ENCODE measurements around the gene HCFC2. TPM values are rescaled to one million over a fixed set of nuclear protein-coding genes. Genes with fewer than 3 reads are reported as not detected.

HCFC2 gene
- total RNA-seq, 2 experiments from 2014 or later: 11.2 to 15.1 TPM

GRCh38 chr12:104130760-104131159 is 66.4 kb downstream of the HCFC2 start:
- peaks cover 4% of the 10 kb centered on the region for H3K4me1 ChIP-seq (ENCODE audit: insufficient read depth, low read length)
- H3K36me3 ChIP-seq (ENCODE audit: insufficient read depth, low read length): peaks cover 74% of the 10 kb centered on the region
- H3K4me3 ChIP-seq (ENCODE audit: low read length): no peak overlapping the region
- no peak for TF ChIP-seq CTCF (IDR thresholded peaks at IDR 0.05)
- Mint-ChIP-seq H3K9me3 (no peaks in the 10 kb centered on the region), H3K27me3 (no peaks in the 10 kb centered on the region), H3K27ac (no peak overlapping the region), H3K4me3 (no peak overlapping the region), H3K36me3 (ENCODE audit: low read depth) (peaks cover 56% of the 10 kb centered on the region), H3K4me1 (ENCODE audit: low read depth) (peaks cover 32% of the 10 kb centered on the region)
- ChIA-PET POLR2A (interaction anchor here (0.7 kb wide), 1 partner anchor 14 kb away, joined by 3 read pairs; no protein-coding TSS in a partner anchor), CTCF (no interaction called here)
- intact Hi-C loops (cut with DNase I, micrococcal nuclease): no loop called here
- no peak overlapping the region for H3K27ac ChIP-seq (ENCODE audit: low read depth in 1 of 2, low read length in 2 of 2)
- ATAC-seq (ENCODE audit: poor library complexity): no peak
- no peaks in the 10 kb centered on the region for H3K27me3 ChIP-seq (ENCODE audit: control insufficient read depth in 1 of 2, insufficient read depth in 2 of 2, low read length in 2 of 2)
- H3K9me3 ChIP-seq (ENCODE audit: control insufficient read depth in 1 of 2, insufficient read depth in 1 of 2, low read length in 2 of 2): no peaks in the 10 kb centered on the region
- DNase-seq: no peak

- H3K9me3 Mint-ChIP-seq: no peaks in the 10 kb centered on the region
- ChIA-PET CTCF (no interaction called here), POLR2A (interaction anchor here (0.7 kb wide), 1 partner anchor 15 kb away, joined by 3 read pairs; no protein-coding TSS in a partner anchor)
- Histone ChIP-seq H3K27ac (ENCODE audit: low read depth in 1 of 2, low read length in 2 of 2) (no peak overlapping the region), H3K27me3 (ENCODE audit: control insufficient read depth in 1 of 2, insufficient read depth in 2 of 2, low read length in 2 of 2) (no peaks in the 10 kb centered on the region), H3K4me1 (ENCODE audit: insufficient read depth, low read length) (peaks cover 4% of the 10 kb centered on the region), H3K9me3 (ENCODE audit: control insufficient read depth in 1 of 2, insufficient read depth in 1 of 2, low read length in 2 of 2) (no peaks in the 10 kb centered on the region), H3K4me3 (ENCODE audit: low read length) (no peak overlapping the region), H3K36me3 (ENCODE audit: insufficient read depth, low read length) (peaks cover 65% of the 10 kb centered on the region)
- H3K4me3 Mint-ChIP-seq: no peak overlapping the region
- H3K27me3 Mint-ChIP-seq: no peaks in the 10 kb centered on the region
- H3K36me3 Mint-ChIP-seq (ENCODE audit: low read depth): peaks cover 48% of the 10 kb centered on the region
- no peak for ATAC-seq (ENCODE audit: poor library complexity)
- H3K4me1 Mint-ChIP-seq (ENCODE audit: low read depth): peaks cover 32% of the 10 kb centered on the region
- DNase-seq: no peak
- intact Hi-C loops (cut with DNase I, micrococcal nuclease): no loop called here
- no peak overlapping the region for H3K27ac Mint-ChIP-seq
- no peak for TF ChIP-seq CTCF (IDR thresholded peaks at IDR 0.05)
Observed at GRCh38 chr12:104131609-104132008, 67.3 kb downstream of the HCFC2 start.

- Mint-ChIP-seq H3K27me3 (no peaks in the 10 kb centered on the region), H3K9me3 (no peaks in the 10 kb centered on the region), H3K27ac (no peak overlapping the region), H3K4me3 (no peak overlapping the region), H3K36me3 (ENCODE audit: low read depth) (peaks cover 42% of the 10 kb centered on the region), H3K4me1 (ENCODE audit: low read depth) (peaks cover 32% of the 10 kb centered on the region)
- POLR2A ChIA-PET: interaction anchor here (2.3 kb wide), 1 partner anchor 202 kb away, joined by 8 read pairs; the partner anchor contains the start of gene HSP90B1
- ATAC-seq (ENCODE audit: poor library complexity): no peak
- no peak overlapping the region for H3K27ac ChIP-seq (ENCODE audit: low read depth in 1 of 2, low read length in 2 of 2)
- intact Hi-C loops (cut with DNase I, micrococcal nuclease): no loop called here
- no peaks in the 10 kb centered on the region for H3K27me3 ChIP-seq (ENCODE audit: control insufficient read depth in 1 of 2, insufficient read depth in 2 of 2, low read length in 2 of 2)
- no peak overlapping the region for H3K4me3 ChIP-seq (ENCODE audit: low read length)
- no peak for TF ChIP-seq CTCF (IDR thresholded peaks at IDR 0.05)
- peaks cover 11% of the 10 kb centered on the region for H3K4me1 ChIP-seq (ENCODE audit: insufficient read depth, low read length)
- CTCF ChIA-PET: no interaction called here
- no peaks in the 10 kb centered on the region for H3K9me3 ChIP-seq (ENCODE audit: control insufficient read depth in 1 of 2, insufficient read depth in 1 of 2, low read length in 2 of 2)
- peaks cover 63% of the 10 kb centered on the region for H3K36me3 ChIP-seq (ENCODE audit: insufficient read depth, low read length)
- no peak for DNase-seq
Observed at GRCh38 chr12:104132351-104132956, 68.1 kb downstream of the HCFC2 start.

All from CD4-positive, alpha-beta T cell (primary cell).